ENCODE data around the gene NDFIP2. TPM values are rescaled to one million over a fixed set of nuclear protein-coding genes. Genes with fewer than 3 reads are reported as not detected.

Gene NDFIP2
- total and polyA plus RNA-seq, 2 donors (not counting 3 experiments of a cell fraction or from before 2014, with no cell fraction given): 7.9 to 18.5 TPM

- CTCF ChIA-PET: no interaction called here
- POLR2A ChIA-PET: no interaction called here
- Histone ChIP-seq H3K27ac (ENCODE audit: insufficient read depth, low read depth, low read length) (no peak overlapping the region), H3K9ac (replicated peaks; ENCODE audit: extremely low read depth, insufficient read depth, low read length) (no peak overlapping the region), H3K27me3 (ENCODE audit: control insufficient read depth in 2 of 2, insufficient read depth in 2 of 2, low read length in 2 of 2) (peaks cover 22 to 43% of the 10 kb centered on the region in 2 experiments), H3K4me1 (ENCODE audit: control insufficient read depth, extremely low read depth, insufficient read depth, low read length) (no peaks in the 10 kb centered on the region), H3K4me2 (ENCODE audit: insufficient read depth, low read length) (no peak overlapping the region), H3K9me1 (replicated peaks; ENCODE audit: control insufficient read depth, extremely low read depth, insufficient read depth, low read length) (no peaks in the 10 kb centered on the region), H4K20me1 (replicated peaks; ENCODE audit: control insufficient read depth, extremely low read depth, insufficient read depth, low read length) (no peaks in the 10 kb centered on the region), H3K36me3 (ENCODE audit: control insufficient read depth in 2 of 2, extremely low read depth in 1 of 2, insufficient read depth in 2 of 2, low read length in 2 of 2) (no peaks in the 10 kb centered on the region), H3K9me3 (replicated peaks; ENCODE audit: control insufficient read depth, insufficient read depth, low read length) (no peaks in the 10 kb centered on the region), H3K79me2 (ENCODE audit: control insufficient read depth, insufficient read depth, low read length) (no peaks in the 10 kb centered on the region), H3K4me3 (replicated peaks in 1 of 3; ENCODE audit: insufficient read depth in 1 of 3, low read depth in 1 of 3, low read length in 3 of 3) (no peak overlapping the region), H2AFZ (ENCODE audit: low read depth, low read length) (no peak overlapping the region)
- dilution Hi-C loops (cut with MboI; ENCODE audit: extremely low pct_ligation_motif_present, low sequenced_read_pairs) (no loop called here), intact Hi-C loops (cut with micrococcal nuclease) (no loop called here)
- no TSS peak for BruUV-seq (replicated peaks)
- TF ChIP-seq GATA2 (IDR thresholded peaks at IDR 0.05; ENCODE audit: insufficient read depth, insufficient read length, low read depth, low read length) (no peak), POLR2AphosphoS5 (IDR thresholded peaks at IDR 0.05; ENCODE audit: insufficient read depth, low read depth, low read length) (no peak), FOS (IDR thresholded peaks at IDR 0.05; ENCODE audit: borderline replicate concordance, insufficient read depth, low read length) (no peak)
- no peak for FAIRE-seq
- no peak for DNase-seq (ENCODE audit: low read depth, low spot score)
Measured at GRCh38 chr13:79475569-79475968, 5.4 kb upstream of the NDFIP2 start.

GRCh38 chr13:79477968-79478367 is 3.0 kb upstream of the NDFIP2 start:
- intact Hi-C loops (cut with micrococcal nuclease): loop anchor here (1.0 kb wide), 1 partner anchor 49 kb away; no protein-coding TSS in a partner anchor
- CTCF ChIA-PET: interaction anchor here (1.4 to 1.8 kb wide), 2 partner anchors 54 to 63 kb away, joined by 11 to 17 read pairs; no protein-coding TSS in a partner anchor

More at GRCh38 chr13:79477968-79478367, 3.0 kb upstream of the NDFIP2 start:
- POLR2A ChIA-PET: no interaction called here
- DNase-seq (ENCODE audit: low read depth, low spot score) (no peak), FAIRE-seq (no peak)
- H3K27me3 ChIP-seq (ENCODE audit: control insufficient read depth in 2 of 2, insufficient read depth in 2 of 2, low read length in 2 of 2): peaks cover 22 to 43% of the 10 kb centered on the region in 2 experiments
- no TSS peak for BruUV-seq (replicated peaks)
- no peak overlapping the region for H2AFZ ChIP-seq (ENCODE audit: low read depth, low read length)
- H4K20me1 ChIP-seq (replicated peaks; ENCODE audit: control insufficient read depth, extremely low read depth, insufficient read depth, low read length): no peaks in the 10 kb centered on the region
- peaks cover 9% of the 10 kb centered on the region for H3K4me1 ChIP-seq (ENCODE audit: control insufficient read depth, extremely low read depth, insufficient read depth, low read length)
- H3K4me3 ChIP-seq (replicated peaks in 1 of 3; ENCODE audit: insufficient read depth in 1 of 3, low read depth in 1 of 3, low read length in 3 of 3): no peak overlapping the region
- dilution Hi-C loops (cut with MboI; ENCODE audit: extremely low pct_ligation_motif_present, low sequenced_read_pairs): no loop called here
- H3K79me2 ChIP-seq (ENCODE audit: control insufficient read depth, insufficient read depth, low read length): peaks cover 3% of the 10 kb centered on the region
- H3K4me2 ChIP-seq (ENCODE audit: insufficient read depth, low read length): no peak overlapping the region
- H3K9ac ChIP-seq (replicated peaks; ENCODE audit: extremely low read depth, insufficient read depth, low read length): no peak overlapping the region
- no peaks in the 10 kb centered on the region for H3K9me1 ChIP-seq (replicated peaks; ENCODE audit: control insufficient read depth, extremely low read depth, insufficient read depth, low read length)
- no peaks in the 10 kb centered on the region for H3K36me3 ChIP-seq (ENCODE audit: control insufficient read depth in 2 of 2, extremely low read depth in 1 of 2, insufficient read depth in 2 of 2, low read length in 2 of 2)
- no peaks in the 10 kb centered on the region for H3K9me3 ChIP-seq (replicated peaks; ENCODE audit: control insufficient read depth, insufficient read depth, low read length)
- TF ChIP-seq GATA2 (IDR thresholded peaks at IDR 0.05; ENCODE audit: insufficient read depth, insufficient read length, low read depth, low read length): no peak
- TF ChIP-seq CTCF (IDR thresholded peaks at IDR 0.05; ENCODE audit: extremely low read depth in 1 of 2, insufficient read depth in 1 of 2, low read depth in 1 of 2, low read length in 2 of 2): no peak
- TF ChIP-seq JUN (IDR thresholded peaks at IDR 0.05; ENCODE audit: borderline replicate concordance, insufficient read depth, insufficient read length, low read depth): no peak
- TF ChIP-seq MYC (IDR thresholded peaks at IDR 0.05; ENCODE audit: low read depth, low read length): no peak
- no peak for TF ChIP-seq FOS (IDR thresholded peaks at IDR 0.05; ENCODE audit: borderline replicate concordance, insufficient read depth, low read length)
- TF ChIP-seq POLR2AphosphoS5 (IDR thresholded peaks at IDR 0.05; ENCODE audit: insufficient read depth, low read depth, low read length): no peak
- TF ChIP-seq EZH2 (IDR thresholded peaks at IDR 0.05; ENCODE audit: borderline replicate concordance, low read depth, low read length, severe bottlenecking): no peak
- no peak for TF ChIP-seq MAX (IDR thresholded peaks at IDR 0.05; ENCODE audit: insufficient read depth, insufficient read length)
- no peak for TF ChIP-seq POLR2A (IDR thresholded peaks at IDR 0.05; ENCODE audit: low read depth, low read length)
- H3K27ac ChIP-seq (ENCODE audit: insufficient read depth, low read depth, low read length): no peak overlapping the region

All from endothelial cell of umbilical vein (primary cell).